Mucosa of descending colon (tissue), 3 donors: Measurements from ENCODE around the gene IL2RA. TPM values are rescaled to one million over a fixed set of nuclear protein-coding genes. Genes with fewer than 3 reads are reported as not detected.

ENCODE experiments used
- ATAC-seq: fragments of 200-7000 bp; cut with Tn5 transposase; one replicate; pipeline ENCODE4 v1.9.1; 2020; ENCODE audit warnings: mild to moderate bottlenecking, moderate library complexity
- DNase-seq, 3 donors: peaks; one replicate each; pipeline ENCODE4 v3.0.0-alpha.2; 2020
- H3K36me3 ChIP-seq: fragments of 200-600 bp; one replicate; pipeline ENCODE4 v1.8.0; 2021; ENCODE audit warnings: low read depth, mild to moderate bottlenecking
- H3K4me1 ChIP-seq: fragments of 200-600 bp; one replicate; pipeline ENCODE4 v1.8.0; 2021; ENCODE audit warnings: low read depth, mild to moderate bottlenecking
- H3K4me3 ChIP-seq: fragments of 200-600 bp; one replicate; pipeline ENCODE4 v1.8.0; 2021; ENCODE audit warnings: mild to moderate bottlenecking
- H3K9me3 ChIP-seq: fragments of 200-600 bp; one replicate; pipeline ENCODE4 v1.8.0; 2021; ENCODE audit warnings: mild to moderate bottlenecking
- intact Hi-C, 2 donors: fragments of 100-400 bp; cut with DNase I in 1 of 2; cut with micrococcal nuclease in 1 of 2; formaldehyde crosslinking; loops; one replicate each; pipeline versions ENCODE4 v1.11.0 to v1.11.1; 2022; cut with DNase I, micrococcal nuclease
- total RNA-seq, 3 donors: library from RNA; stranded (reverse); fragmentation: NEBNext Ultra II Directional in 2 of 3; extraction: Animal tissue kit (Norgen Biotek cat#: 25700) in 2 of 3; gene quantifications; one replicate each; pipeline versions ENCODE4 v1.2.1 to v1.2.4, GENCODE V29; 2021 to 2023
- TF ChIP-seq, protein P1 (sequence below): fragments of 200-600 bp; IDR thresholded peaks from one replicate; pipeline ENCODE4 v1.8.0; 2022; ENCODE audit warnings: antibody characterized with exemption, mild to moderate bottlenecking
- donor health status: DM: no; HTN: no; CAD: no; lungs with moderate emphysema.
- donor health status: DM: no; HTN: no; CAD: no.
- donor health status: DM: no; HTN: yes; CAD: no.

IL2RA gene
- total RNA-seq, 3 donors from 2014 or later: 1.2 to 3.7 (median 2.1) TPM

DNA sequence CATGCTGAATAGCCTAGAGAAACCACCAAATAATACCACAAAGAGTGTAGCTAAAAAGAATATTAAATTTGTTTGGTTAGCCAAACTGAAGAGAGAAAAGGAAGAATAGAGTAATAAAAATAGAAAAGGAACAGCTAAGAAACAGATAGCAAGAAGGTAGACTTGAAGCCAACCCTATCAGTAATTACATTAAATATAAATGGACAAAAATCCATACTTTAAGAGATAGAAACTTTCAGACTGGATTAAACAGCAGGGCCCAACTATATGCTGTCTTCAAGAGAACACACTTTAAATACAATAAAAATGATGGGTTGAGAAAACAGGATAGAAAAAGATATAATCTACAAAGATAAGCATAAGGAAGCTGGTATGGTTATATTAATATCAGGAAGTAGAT, 31.2 kb downstream of the IL2RA start:
- no peak overlapping the region for H3K4me3 ChIP-seq
- peaks cover 3% of the 10 kb centered on the region for H3K9me3 ChIP-seq
- no peaks in the 10 kb centered on the region for H3K36me3 ChIP-seq
- intact Hi-C loops: no loop called here
- no peaks in the 10 kb centered on the region for H3K4me1 ChIP-seq
- TF ChIP-seq, protein P1, sequence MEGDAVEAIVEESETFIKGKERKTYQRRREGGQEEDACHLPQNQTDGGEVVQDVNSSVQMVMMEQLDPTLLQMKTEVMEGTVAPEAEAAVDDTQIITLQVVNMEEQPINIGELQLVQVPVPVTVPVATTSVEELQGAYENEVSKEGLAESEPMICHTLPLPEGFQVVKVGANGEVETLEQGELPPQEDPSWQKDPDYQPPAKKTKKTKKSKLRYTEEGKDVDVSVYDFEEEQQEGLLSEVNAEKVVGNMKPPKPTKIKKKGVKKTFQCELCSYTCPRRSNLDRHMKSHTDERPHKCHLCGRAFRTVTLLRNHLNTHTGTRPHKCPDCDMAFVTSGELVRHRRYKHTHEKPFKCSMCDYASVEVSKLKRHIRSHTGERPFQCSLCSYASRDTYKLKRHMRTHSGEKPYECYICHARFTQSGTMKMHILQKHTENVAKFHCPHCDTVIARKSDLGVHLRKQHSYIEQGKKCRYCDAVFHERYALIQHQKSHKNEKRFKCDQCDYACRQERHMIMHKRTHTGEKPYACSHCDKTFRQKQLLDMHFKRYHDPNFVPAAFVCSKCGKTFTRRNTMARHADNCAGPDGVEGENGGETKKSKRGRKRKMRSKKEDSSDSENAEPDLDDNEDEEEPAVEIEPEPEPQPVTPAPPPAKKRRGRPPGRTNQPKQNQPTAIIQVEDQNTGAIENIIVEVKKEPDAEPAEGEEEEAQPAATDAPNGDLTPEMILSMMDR: no peak
- ATAC-seq (no peak), DNase-seq (no peak)

DNA sequence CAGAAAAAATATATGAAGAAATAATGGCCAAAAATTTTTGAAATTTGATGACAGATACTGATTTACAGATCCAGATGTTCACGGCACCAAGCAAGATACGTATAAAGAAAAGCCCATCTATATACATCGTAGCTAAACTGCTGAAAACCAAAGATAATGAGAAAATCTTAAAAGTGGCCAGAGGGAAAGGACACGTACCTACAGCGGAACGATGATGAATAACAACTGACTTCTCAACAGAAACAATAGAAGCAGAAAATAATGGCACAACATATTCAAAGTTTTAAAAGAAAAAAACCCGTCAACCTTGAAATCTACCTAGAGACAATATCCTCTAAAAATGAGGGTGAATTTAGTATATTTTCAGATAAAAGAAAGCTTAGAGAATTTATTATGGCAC, 31.9 kb downstream of the IL2RA start:
- Histone ChIP-seq H3K36me3 (no peaks in the 10 kb centered on the region), H3K4me1 (no peaks in the 10 kb centered on the region), H3K4me3 (no peak overlapping the region), H3K9me3 (peaks cover 3% of the 10 kb centered on the region)
- no peak for DNase-seq
- intact Hi-C loops: no loop called here
- TF ChIP-seq, protein P1: no peak
- ATAC-seq: no peak

DNA sequence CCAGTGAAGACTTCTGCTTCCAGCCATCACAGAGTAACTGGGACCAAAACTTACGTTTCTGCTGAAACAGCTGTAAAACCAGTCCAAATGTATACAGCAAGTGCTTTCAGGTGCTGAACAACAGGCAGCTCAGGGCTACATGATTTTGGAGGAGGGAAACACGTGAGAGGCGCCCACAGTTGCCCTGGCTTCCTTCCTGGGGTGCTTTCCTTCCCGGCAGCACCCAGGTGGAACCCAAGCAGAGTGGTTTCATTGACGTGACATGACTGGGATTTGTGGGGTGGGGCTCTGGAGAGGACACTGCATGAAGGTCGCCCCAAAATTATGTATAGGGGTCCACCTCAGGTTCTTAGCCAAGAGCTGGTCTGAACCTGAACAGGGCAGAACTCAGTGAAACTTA, 34.2 kb downstream of the IL2RA start:
- ATAC-seq: no peak
- no peaks in the 10 kb centered on the region for H3K36me3 ChIP-seq
- H3K4me1 ChIP-seq: no peaks in the 10 kb centered on the region
- intact Hi-C loops: no loop called here
- H3K9me3 ChIP-seq: peaks cover 3% of the 10 kb centered on the region
- no peak overlapping the region for H3K4me3 ChIP-seq
- DNase-seq: no peak
- TF ChIP-seq, protein P1: no peak

DNA sequence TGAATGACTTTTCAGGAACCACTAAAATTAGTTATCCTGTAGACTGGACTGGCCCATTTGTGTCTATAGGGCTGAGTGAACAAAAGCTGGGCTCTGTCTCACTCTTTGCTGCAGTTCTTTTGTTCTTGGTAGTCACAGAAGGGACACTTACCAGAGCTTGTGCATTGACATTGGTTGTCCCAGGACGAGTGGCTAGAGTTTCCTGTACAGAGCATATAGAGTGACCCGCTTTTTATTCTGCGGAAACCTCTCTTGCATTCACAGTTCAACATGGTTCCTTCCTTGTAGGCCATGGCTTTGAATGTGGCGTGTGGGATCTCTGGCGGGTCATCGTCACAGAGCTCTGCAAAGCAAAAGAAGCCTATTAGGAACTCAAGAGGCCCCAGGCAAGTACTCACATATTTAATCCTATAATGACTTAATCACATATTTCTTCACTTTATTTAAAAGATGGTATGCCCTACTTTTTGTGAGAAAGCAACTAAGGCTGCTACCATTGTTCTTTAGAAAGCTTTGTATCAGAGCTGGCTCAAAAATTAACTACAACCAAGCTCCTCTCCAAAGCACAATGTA, 36.4 kb downstream of the IL2RA start:
- no peak overlapping the region for H3K4me3 ChIP-seq
- intact Hi-C loops: no loop called here
- H3K36me3 ChIP-seq: no peaks in the 10 kb centered on the region
- TF ChIP-seq, protein P1: no peak
- H3K4me1 ChIP-seq: no peaks in the 10 kb centered on the region
- H3K9me3 ChIP-seq: no peaks in the 10 kb centered on the region
- DNase-seq: no peak
- ATAC-seq: no peak

DNA sequence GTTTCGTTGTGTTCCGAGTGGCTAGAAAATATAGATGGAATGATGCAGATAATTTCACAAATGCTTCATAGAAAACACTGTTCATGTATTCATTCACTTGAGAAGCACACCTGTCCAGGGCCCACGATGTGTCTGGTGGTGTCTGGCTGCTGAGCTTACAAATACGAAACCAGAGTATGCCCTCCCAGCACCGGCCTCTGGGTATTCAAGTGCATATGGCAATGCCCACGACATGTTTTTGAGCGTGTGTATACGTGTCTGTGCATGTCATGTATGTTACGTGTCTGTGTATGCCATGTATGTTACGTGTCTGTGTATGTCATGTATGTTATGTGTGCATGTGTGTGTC, 37.9 kb downstream of the IL2RA start:
- no peak for ATAC-seq

More for the DNA sequence above, 37.9 kb downstream of the IL2RA start:
- TF ChIP-seq, protein P1: no peak
- DNase-seq: no peak
- Histone ChIP-seq H3K9me3 (no peaks in the 10 kb centered on the region), H3K4me3 (no peak overlapping the region), H3K4me1 (no peaks in the 10 kb centered on the region), H3K36me3 (no peaks in the 10 kb centered on the region)
- intact Hi-C loops: no loop called here
